ENCODE data around the gene AOAH. TPM values are rescaled to one million over a fixed set of nuclear protein-coding genes. Genes with fewer than 3 reads are reported as not detected.

Gene AOAH
- total and polyA plus RNA-seq, 9 of the 15 experiments (the other 6 are each of a cell fraction or from before 2014, with no cell fraction given) = not detected

GRCh38 chr7:36626111-36626510 lies 98.2 kb downstream of the AOAH start:
- no peaks in the 10 kb centered on the region for H3K36me3 ChIP-seq (ENCODE audit: control insufficient read depth, insufficient read depth, low read length)
- ChIA-PET POLR2A (interaction anchor here (0.7 to 1.1 kb wide), 2 partner anchors 15 to 21 kb away, joined by 4 read pairs; no protein-coding TSS in a partner anchor), CTCF (ENCODE audit: low intra/inter-chr PET ratio) (no interaction called here)
- no peaks in the 10 kb centered on the region for H3K9me3 ChIP-seq (replicated peaks; ENCODE audit: control insufficient read depth, insufficient read depth, low read depth, low read length)
- TF ChIP-seq MTA3 (IDR thresholded peaks at IDR 0.05; ENCODE audit: borderline replicate concordance) (no peak), ILF3 (IDR thresholded peaks at IDR 0.05; ENCODE audit: borderline replicate concordance) (no peak), TEAD2 (tag; IDR thresholded peaks at IDR 0.05) (no peak), RHOXF2B (CRISPR knock-in tag; conservative IDR thresholded peaks at IDR 0.05) (no peak), IRF9 (tag; IDR thresholded peaks at IDR 0.05) (no peak), OTX1 (CRISPR knock-in tag; IDR thresholded peaks at IDR 0.05) (no peak), PTTG1 (tag; IDR thresholded peaks at IDR 0.05; ENCODE audit: low read depth) (no peak), NEUROD1 (IDR thresholded peaks at IDR 0.05; ENCODE audit: borderline replicate concordance, low read depth, low read length, partially characterized antibody) (no peak), KAT2B (IDR thresholded peaks at IDR 0.05; ENCODE audit: low read depth, low read length) (no peak)
- DNase-seq (ENCODE audit: extremely low read depth in 1 of 4, low spot score in 3 of 4) (no peak), ATAC-seq (no peak), FAIRE-seq (no peak)
- no peak overlapping the region for H3K9ac ChIP-seq (ENCODE audit: insufficient read depth in 1 of 2, low read depth in 2 of 2, low read length in 2 of 2)
- 0% methylated on average over 2 of the region's 2 CpGs for WGBS (ENCODE audit: insufficient coverage, low coverage, missing lambda C conversion rate)
- BruUV-seq (replicated peaks) = no TSS peak
- intact Hi-C loops (cut with micrococcal nuclease) (no loop called here), in situ Hi-C loops (cut with MboI) (no loop called here)
- no peaks in the 10 kb centered on the region for H3K4me1 ChIP-seq (replicated peaks in 1 of 2; ENCODE audit: control insufficient read depth in 2 of 2, insufficient read depth in 2 of 2, low read length in 2 of 2)
- no peaks in the 10 kb centered on the region for H3K79me2 ChIP-seq (ENCODE audit: control insufficient read depth, insufficient read depth, low read length)
- no peaks in the 10 kb centered on the region for H3K9me1 ChIP-seq (ENCODE audit: control insufficient read depth, insufficient read depth, low read length)
- H4K20me1 ChIP-seq (replicated peaks; ENCODE audit: control insufficient read depth, insufficient read depth, low read length) = no peaks in the 10 kb centered on the region
- H3K4me3 ChIP-seq = no peak overlapping the region
- no peak overlapping the region for H3K27ac ChIP-seq (ENCODE audit: extremely low read depth, low read depth, low read length)
- peaks cover 2 to 21% of the 10 kb centered on the region in 2 experiments; a peak in 4 of 5 replicates for H3K27me3 ChIP-seq (ENCODE audit: control insufficient read depth in 2 of 2, insufficient read depth in 2 of 2, low read length in 2 of 2)
- no peak overlapping the region for H3K4me2 ChIP-seq (ENCODE audit: insufficient read depth, low read length)
- no peak overlapping the region for H2AFZ ChIP-seq (ENCODE audit: low read depth, low read length)
